GM19467 (cell line): Measurements from ENCODE around the gene GPRIN2.

Experiments used
- ATAC-seq: cut with Tn5 transposase; IDR thresholded peaks from one replicate; pipeline ENCODE4 v1.9.1; 2021; ENCODE audit warnings: mild to moderate bottlenecking, moderate library complexity; ENCODE audit not compliant: unreplicated experiment

The GPRIN2 gene

DNA sequence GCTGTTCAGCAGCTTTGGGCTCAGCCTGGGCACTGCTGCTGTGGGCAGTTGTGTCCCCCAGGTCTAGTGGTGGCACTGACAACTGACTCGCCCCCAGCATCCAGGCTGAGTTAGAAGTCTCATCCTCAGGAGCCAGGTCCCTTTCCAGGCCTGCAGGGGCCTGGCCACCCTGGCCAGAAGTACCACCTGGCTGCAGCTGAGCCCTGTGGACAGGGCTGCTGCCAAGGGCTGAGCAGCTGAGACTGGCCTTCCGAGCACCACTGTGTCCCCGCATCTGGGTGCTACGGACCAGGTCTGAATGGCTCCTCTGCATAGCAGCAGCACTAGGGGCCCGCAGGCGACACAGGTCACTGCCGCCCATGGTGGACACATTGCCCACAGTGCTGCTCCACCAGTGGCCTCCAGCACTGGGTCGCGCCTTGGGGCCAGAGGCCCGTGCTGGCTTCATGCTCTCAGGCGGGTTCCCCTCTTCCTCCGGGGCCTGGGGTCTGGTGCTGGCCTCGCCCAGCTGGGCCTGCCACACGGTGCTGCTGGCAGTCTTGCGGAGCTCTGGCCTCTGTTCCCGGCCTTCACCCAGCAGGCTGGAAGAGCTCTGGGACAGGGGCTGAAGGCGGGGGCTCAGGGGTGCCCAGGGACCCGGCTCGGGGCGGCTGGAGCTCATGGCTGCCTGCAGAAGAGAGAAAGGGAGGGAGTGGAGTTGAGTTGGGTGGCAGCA is 6.2 kb downstream of the GPRIN2 start:
- no peak for ATAC-seq

GRCh38 chr10:46549171-46550075 is 7.0 kb downstream of the GPRIN2 start:
- ATAC-seq: no peak

DNA sequence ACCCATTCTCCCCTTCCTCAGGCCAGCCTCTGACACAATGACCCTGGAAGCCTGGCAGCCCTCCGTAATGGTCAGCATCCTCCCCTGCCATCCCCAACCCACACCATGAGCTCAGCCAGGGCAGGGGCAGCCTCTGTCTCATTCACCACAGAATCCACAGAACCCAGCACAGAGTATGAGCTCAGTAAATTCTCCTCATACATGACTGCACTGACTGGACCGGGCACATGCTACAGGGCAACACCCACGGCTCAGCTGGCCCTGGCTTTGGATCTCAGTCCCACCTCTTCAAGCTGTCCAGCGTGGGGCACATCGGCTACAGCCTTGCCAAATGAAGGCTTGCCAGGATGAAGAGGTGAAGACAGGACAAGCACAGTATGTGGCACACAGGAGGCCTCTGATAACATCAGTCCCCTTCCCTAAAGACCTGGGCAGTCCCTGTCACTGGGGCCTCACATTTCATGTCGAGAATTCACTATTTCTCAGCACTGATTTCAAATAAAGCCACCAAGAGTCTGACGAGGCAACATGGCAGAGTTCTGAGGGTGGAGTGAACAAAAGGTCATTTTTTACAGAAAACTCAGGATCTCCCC is 7.9 kb downstream of the GPRIN2 start:
- no peak for ATAC-seq

DNA sequence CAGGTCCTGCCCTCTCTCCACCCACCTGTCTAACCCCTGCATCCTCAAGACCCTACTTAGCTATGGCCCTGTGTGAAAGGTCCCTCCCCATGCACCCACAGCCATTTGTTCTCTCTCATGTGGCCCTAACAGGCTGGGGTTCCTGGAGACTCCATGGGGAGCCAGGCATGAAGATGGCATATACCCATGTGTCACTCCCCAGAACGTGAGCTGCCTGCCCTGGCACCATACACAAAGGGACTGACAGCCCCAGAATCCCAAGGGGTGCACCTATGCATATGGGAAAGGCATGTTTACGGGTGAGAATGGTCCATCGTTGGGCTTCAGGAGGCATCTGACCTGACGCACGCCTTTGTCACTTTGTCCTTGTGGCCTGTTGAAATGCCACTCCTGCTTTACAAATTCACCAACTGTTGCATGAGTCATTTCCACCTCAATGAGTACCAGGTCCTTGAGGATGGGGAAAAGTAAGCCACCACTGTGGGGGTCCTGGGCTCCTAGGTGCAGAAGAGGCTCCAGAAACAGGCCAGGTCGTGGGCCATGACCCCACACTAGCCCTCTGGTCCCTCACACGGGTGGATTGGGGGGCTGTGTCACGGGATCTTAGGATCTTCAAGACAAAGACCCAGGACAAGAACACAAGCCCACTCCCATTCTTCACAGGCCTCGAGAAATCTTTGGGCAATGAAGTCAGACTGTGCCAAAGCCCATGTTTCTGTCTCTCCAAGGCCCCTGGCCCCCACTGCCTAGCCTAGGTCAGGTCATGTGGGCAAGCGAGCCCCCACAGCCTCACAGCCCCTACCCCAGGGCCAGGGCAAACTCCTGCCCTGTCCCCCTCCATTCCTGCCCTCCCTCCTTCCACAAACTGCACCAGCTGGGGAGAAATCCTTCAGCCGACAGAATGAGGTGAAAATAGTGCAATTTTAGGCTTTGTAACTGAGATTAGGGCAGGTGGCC is 8.6 kb downstream of the GPRIN2 start:
- no peak for ATAC-seq

DNA sequence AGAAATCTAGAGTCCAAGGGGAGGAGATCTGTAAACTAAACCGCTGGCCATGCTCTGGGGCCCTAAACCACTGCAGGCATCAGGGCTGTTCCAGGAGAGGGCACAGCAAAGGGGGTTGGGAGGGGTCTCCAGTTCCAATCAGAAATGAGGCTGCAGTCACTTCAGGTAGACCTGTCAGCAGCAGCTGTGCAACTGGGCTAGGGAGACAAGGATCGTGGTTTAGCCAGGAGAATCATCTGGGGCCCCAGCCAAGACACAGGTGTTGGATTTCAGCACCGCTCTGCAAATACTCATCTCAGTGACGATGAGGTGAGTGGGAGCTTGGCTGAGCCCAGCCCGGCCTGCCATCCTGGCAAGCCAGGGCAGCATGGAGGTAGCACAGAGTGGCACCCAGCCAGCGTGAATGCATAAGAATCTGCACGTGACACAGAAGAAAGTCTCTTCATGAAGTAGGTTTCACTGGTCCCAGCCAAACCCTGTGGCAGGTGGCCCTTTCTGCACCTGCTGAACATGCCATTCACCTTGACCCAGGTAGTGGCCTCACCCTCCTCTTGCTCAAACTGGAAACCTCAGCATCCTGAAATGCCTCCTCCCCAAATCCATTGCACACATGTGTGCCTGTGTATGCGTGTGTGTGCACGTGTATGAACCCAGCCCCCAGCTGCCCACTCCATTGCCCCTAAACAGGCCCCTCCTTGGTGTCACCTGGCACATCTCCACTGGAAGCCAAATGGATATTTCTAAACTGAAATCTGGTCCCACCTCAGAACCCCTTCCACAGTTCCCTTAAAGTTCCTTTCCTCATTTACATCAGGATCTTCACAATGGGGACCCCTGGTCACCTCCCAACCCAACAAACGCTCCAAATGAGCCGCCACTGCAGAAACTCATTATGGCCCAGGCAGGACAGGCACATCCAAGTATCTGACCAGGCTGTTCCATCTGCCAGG is 9.6 kb downstream of the GPRIN2 start:
- ATAC-seq: no peak

GRCh38 chr10:46545861-46546590 is 10.4 kb downstream of the GPRIN2 start:
- no peak for ATAC-seq

DNA sequence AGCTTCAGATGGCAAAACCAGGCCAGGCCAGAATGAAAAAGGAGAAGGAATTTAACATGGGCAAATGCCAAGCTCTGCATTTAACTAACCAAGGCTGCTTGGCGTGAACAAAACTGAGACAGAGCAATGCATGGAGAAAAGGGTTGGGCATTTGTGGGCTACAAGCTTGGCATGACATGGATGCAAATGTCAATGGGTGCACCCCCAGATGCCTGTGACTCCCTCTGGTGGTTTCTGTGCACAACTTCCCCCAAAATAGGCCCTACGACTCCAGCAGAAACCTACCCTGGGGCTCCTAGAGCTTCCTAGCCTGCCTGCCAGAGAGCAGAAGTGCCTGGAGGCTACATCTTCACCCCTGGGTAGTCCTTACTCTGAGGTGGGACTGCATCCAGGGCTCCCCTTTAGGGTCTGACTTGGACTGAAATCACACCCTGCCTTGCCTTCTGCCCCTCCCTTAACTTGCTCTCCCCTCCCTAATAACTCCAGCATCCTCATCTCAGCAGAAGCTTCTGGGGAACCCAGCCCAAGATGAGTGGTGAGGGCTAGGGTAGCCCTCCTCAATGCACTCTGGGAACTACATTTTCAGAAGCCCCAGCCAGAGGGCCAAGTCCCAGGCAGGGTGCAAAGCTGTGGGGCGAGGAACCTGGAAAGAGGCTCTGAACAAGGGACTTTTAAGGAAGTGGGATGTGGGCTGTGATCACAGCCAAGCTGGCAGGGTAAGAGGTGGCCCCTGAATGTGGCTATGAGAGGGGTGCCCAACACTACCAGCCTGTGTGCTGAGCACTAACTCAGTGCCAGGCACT is 11.3 kb downstream of the GPRIN2 start:
- ATAC-seq: no peak

GRCh38 chr10:46543466-46544377 is 12.7 kb downstream of the GPRIN2 start:
- ATAC-seq: no peak

DNA sequence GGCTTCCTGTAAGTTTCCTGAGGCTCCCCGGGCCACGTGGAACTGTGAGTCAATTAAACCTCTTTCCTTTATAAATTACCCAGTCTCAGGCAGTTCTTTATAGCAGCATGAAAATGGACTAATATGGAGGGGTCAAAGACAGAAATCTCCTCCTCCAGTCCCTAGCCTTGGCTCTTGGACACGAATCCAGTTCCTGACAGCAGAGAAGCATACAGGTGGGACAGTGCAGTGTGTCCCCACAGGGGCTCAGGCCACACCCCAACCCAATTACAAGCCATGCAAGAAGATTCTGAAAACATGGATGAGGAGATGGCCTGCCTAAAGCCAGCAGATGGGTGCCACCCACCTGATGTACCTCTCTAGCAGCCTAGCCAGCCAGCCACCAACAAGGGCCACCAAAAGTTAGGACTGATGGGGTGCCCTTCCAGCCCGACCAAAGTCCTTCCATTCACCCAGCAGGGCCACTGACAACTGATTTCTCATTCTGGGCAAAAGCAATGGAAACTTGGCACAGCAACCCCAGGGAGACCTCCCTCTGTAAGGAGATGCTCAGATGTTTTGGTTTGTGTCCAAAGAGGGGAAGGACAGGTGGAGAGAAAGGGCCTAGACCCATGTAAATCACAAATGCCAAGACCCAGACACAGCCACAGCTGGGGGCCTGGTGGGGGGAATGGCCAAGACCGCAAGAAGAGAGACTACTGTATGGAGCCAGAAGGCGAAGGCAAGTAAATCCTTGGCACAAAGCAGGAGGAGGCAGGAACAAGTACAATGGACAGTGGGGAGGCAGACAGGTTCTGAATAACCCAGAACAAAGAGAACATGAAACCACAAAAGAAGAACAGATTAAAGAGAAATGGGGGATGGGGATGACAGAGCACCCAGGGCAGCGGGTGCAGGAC is 13.6 kb downstream of the GPRIN2 start:
- no peak for ATAC-seq

DNA sequence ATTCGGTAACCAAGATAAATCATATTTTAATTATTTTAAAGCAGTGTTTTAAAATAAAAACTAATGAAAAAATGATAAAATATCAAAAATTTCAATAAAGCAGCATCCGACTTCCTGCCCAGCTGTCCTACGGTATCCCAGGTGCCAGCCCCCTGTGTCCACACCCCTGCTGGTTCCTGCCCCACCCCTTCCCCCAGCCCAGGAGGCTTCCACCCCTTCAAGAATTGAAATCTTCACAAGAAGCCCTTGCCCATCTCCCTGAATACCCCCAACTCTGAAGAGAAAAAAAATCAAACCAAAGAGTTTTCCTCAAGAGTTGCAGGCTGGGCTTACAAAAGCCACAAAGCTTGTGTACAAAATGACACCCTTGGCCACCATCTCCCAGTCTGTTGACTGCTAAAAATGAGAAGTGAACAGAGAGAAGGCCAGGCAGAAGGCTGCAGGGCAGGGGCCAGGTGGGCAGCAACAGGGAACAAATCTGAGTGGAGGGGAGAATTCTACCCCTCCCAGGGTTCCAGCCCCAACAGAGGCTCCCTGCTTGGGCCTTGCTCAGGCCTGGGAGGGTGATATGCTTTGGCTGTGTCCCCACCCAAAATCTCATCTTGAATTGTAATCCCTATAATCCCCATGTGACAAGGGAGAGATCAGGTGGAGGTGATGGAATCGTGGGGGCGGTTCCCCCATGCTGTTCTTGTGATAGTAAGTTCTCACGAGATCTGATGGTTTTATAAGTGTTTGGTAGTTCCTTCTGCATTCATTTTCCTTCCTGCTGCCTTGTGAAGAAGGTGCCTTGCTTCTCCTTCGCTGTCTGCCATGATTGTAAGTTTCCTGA is 14.5 kb downstream of the GPRIN2 start:
- ATAC-seq: no peak

DNA sequence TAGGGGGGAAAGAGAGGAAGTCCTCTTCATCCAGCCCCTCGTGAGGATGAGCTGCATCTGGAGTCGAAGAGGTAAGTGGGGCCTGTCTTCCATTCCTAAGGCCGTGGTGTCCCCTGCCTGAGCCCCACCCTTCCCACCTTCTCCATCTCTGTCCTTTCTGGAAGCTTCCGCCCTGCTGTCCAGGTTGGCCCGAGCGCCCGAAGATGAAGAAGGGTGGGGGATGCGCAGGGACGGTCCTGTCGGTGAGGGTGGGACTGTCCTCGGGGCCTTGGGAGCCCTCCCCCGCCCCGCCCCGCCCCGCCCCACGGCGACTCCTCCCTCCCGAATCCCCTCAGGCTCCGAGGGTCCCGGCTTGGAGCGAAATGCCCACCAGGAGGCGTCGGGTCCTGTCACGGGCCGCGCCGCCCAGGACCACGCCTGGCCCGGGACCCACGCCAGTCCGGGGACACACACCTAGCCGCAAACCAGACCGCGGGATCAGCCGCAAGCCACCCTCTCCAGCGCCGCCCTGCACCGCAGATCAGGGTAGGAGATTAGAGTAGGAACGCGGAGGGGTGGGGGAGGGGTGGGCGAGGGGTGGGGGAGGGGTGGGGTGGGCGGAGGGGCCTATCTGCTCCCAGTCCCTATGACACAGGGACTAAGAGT is 15.3 kb downstream of the GPRIN2 start:
- no peak for ATAC-seq

DNA sequence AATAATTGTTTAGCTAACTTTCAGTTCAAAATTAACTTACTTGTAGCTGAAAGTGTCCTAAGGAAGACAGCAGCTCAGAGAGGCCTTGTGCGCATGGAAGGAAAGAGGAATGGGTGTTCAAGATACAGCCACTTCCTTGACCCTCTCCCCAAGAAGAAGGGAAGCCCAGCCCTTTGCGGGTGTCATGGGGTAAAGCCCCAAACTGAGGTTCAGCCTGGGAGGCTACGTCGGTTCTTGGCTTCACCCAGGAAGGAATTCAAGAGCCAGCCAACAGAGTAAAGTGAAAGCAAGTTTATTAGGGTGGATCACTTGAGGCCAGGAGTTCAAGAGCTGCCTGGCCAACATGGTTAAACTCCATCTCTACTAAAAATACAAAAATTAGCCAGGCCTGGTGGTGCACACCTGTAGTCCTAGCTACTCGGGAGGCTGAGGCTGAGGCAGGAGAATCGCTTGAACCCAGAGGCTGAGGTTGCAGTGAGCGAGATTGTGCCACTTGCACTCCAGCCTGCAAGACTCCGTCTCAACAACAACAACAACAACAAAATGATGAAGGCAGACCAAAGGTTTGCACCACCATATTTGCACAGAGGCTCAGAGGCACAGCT is 15.9 kb downstream of the GPRIN2 start:
- no peak for ATAC-seq

- no peak for ATAC-seq
Measured at GRCh38 chr10:46539596-46540411, 16.7 kb downstream of the GPRIN2 start.
